IMR-90 (cell line): Measurements from ENCODE around the gene MPND. TPM values are rescaled to one million over a fixed set of nuclear protein-coding genes. Genes with fewer than 3 reads are reported as not detected.

Experiments
- polyA plus RNA-seq, 3 experiments: library from polyadenylated mRNA; depleted of rRNA; stranded (reverse); fragments of >200 nt; gene quantifications; 2 replicates each; pipeline ENCODE4 v1.2.3, GENCODE V29; 2012; ENCODE audit warnings: low replicate concordance in 1 of 3
- total RNA-seq: library from RNA; depleted of rRNA; stranded (reverse); fragments of >200 nt; gene quantifications from 2 replicates; pipeline ENCODE4 v1.2.3, GENCODE V29; 2012
- TF ChIP-seq, protein P1 (sequence below): fragments of 150-350 bp; IDR thresholded peaks from 2 replicates; pipeline ENCODE4 v1.6.1; 2016; ENCODE audit warnings: low read depth, mild to moderate bottlenecking, low read length, moderate library complexity, borderline replicate concordance

MPND gene
- total and polyA plus RNA-seq, 2 of the 4 experiments (the other 2 are of a cell fraction) = 2.3 to 8.1 TPM

DNA sequence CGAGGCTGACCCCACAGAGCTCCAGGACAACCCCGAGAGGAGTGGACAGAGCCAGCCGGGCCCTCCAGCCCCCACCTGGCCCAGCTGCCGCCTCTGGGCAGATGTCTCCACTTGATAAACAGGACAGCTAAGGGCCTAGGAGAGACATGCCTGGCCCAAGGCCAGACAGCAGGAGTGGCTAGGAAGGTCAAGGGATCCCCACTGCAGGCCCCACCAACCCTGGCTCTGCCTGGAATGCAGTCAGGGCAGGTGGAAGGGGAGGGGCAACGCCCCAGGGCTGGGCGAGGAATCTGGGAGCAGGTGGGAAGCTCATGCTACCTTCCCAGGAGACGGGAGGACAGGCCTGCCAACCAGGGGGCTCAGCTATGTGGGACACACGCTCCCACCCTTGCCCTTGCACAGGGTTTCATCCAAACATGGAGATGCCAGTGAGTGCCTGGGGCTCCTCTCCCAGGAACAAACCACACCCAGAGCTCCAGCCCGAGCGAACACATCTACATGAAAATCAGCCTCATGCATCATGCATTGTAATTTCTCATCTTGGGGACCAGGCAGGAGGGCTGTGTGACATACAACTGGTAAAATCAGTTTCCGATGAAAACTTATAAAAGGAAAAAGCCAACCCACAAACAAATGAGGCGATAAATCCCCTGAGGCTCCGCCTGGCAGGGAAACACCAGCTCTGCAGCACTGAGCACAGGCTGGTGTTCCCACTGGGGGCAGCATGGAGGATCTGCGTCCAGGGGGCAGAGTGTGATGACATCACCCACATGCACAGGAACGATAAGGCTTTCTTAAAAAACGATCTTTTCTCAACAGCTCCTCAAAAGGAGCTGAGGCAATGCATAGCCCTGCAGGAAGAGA lies 32.0 kb downstream of the MPND start (continued):
- TF ChIP-seq, protein P1, sequence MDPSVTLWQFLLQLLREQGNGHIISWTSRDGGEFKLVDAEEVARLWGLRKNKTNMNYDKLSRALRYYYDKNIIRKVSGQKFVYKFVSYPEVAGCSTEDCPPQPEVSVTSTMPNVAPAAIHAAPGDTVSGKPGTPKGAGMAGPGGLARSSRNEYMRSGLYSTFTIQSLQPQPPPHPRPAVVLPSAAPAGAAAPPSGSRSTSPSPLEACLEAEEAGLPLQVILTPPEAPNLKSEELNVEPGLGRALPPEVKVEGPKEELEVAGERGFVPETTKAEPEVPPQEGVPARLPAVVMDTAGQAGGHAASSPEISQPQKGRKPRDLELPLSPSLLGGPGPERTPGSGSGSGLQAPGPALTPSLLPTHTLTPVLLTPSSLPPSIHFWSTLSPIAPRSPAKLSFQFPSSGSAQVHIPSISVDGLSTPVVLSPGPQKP = no peak
